Measurements from ENCODE around the gene GNPTG. TPM values are rescaled to one million over a fixed set of nuclear protein-coding genes. Genes with fewer than 3 reads are reported as not detected.

Gene GNPTG
- total and polyA plus RNA-seq, 5 donors from 2014 or later = 43.2 to 51.3 (median 44.5) TPM

DNA sequence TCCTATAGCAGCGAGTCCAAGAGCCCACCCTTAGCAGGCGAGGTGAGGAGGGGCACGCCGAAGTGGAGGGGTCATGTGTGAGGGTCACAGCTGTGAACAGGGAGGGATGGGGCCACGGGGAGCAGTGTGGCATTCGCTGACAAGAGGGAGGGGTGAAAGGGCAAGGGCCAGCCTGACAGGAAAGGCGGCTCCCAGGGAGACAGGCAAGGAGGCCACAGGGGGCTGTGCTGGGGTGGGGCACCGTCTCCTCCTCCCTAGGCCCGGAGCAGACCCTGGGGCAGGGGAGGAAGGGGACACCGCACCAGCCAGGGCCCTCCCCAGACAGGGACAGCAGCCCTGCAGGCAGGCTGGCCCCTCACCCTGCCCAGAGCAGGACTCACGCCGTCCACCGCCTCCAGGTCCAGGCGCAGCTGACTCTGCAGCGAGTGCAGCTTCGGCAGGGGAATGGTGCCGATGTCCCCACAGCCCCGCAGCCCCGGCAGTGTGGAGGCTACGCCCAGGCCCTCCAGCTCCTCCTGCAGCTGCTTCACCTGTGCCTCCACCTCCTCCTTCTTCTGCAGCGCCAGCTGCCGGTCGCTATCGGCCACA, 15.1 kb downstream of the GNPTG start:
- H3K4me3 ChIP-seq (ENCODE audit: low read depth, low read length) = no peak overlapping the region
- Mint-ChIP-seq H3K36me3 (peaks cover 9% of the 10 kb centered on the region), H3K9me3 (no peaks in the 10 kb centered on the region), H3K27me3 (no peaks in the 10 kb centered on the region), H3K27ac (no peak overlapping the region), H3K4me3 (no peak overlapping the region), H3K4me1 (peaks cover 0 to 5% (median 3%) of the 10 kb centered on the region in 4 donors)
- no peak for ATAC-seq (ENCODE audit: low read depth in 2 of 2)
- H3K27ac ChIP-seq (ENCODE audit: insufficient read depth, low read length, poor library complexity, severe bottlenecking) = no peak overlapping the region
- H3K9me3 ChIP-seq (ENCODE audit: control insufficient read depth in 2 of 2, low read length in 2 of 2) = no peaks in the 10 kb centered on the region
- H3K4me1 ChIP-seq (ENCODE audit: control insufficient read depth, insufficient read depth, low read length, poor library complexity, severe bottlenecking) = no peaks in the 10 kb centered on the region
- H3K27me3 ChIP-seq (ENCODE audit: control insufficient read depth, insufficient read depth, low read length) = no peaks in the 10 kb centered on the region
- no peak for DNase-seq
- peaks cover 57% of the 10 kb centered on the region for H3K36me3 ChIP-seq (ENCODE audit: control insufficient read depth, insufficient read depth, low read length)

GRCh38 chr16:1367486-1368174, 15.9 kb downstream of the GNPTG start:
- H3K36me3 ChIP-seq (ENCODE audit: control insufficient read depth, insufficient read depth, low read length) = peaks cover 49% of the 10 kb centered on the region
- H3K4me3 ChIP-seq (ENCODE audit: low read depth, low read length) = no peak overlapping the region
- no peak for DNase-seq
- no peaks in the 10 kb centered on the region for H3K27me3 ChIP-seq (ENCODE audit: control insufficient read depth, insufficient read depth, low read length)
- no peak overlapping the region for H3K27ac Mint-ChIP-seq
- peaks cover 0 to 5% (median 3%) of the 10 kb centered on the region in 4 donors for H3K4me1 Mint-ChIP-seq
- no peaks in the 10 kb centered on the region for H3K9me3 ChIP-seq (ENCODE audit: control insufficient read depth in 2 of 2, low read length in 2 of 2)
- H3K4me3 Mint-ChIP-seq = no peak overlapping the region
- ATAC-seq (ENCODE audit: low read depth in 2 of 2) = no peak
- H3K4me1 ChIP-seq (ENCODE audit: control insufficient read depth, insufficient read depth, low read length, poor library complexity, severe bottlenecking) = no peaks in the 10 kb centered on the region
- H3K36me3 Mint-ChIP-seq = peaks cover 9% of the 10 kb centered on the region
- no peaks in the 10 kb centered on the region for H3K9me3 Mint-ChIP-seq
- no peaks in the 10 kb centered on the region for H3K27me3 Mint-ChIP-seq
- H3K27ac ChIP-seq (ENCODE audit: insufficient read depth, low read length, poor library complexity, severe bottlenecking) = no peak overlapping the region

- Histone ChIP-seq H3K9me3 (ENCODE audit: control insufficient read depth in 2 of 2, low read length in 2 of 2) (no peaks in the 10 kb centered on the region), H3K4me3 (ENCODE audit: low read depth, low read length) (no peak overlapping the region), H3K36me3 (ENCODE audit: control insufficient read depth, insufficient read depth, low read length) (peaks cover 23% of the 10 kb centered on the region), H3K4me1 (ENCODE audit: control insufficient read depth, insufficient read depth, low read length, poor library complexity, severe bottlenecking) (no peaks in the 10 kb centered on the region), H3K27ac (ENCODE audit: insufficient read depth, low read length, poor library complexity, severe bottlenecking) (no peak overlapping the region), H3K27me3 (ENCODE audit: control insufficient read depth, insufficient read depth, low read length) (no peaks in the 10 kb centered on the region)
- DNase-seq (no peak), ATAC-seq (ENCODE audit: low read depth in 2 of 2) (no peak)
- peaks cover 0 to under 1% (median 0%) of the 10 kb centered on the region in 4 donors for H3K4me1 Mint-ChIP-seq
- no peaks in the 10 kb centered on the region for H3K9me3 Mint-ChIP-seq
- H3K4me3 Mint-ChIP-seq = no peak overlapping the region
- no peaks in the 10 kb centered on the region for H3K27me3 Mint-ChIP-seq
- H3K27ac Mint-ChIP-seq = no peak overlapping the region
- H3K36me3 Mint-ChIP-seq = no peaks in the 10 kb centered on the region
Observed at GRCh38 chr16:1371054-1371978, 19.6 kb downstream of the GNPTG start.

DNA sequence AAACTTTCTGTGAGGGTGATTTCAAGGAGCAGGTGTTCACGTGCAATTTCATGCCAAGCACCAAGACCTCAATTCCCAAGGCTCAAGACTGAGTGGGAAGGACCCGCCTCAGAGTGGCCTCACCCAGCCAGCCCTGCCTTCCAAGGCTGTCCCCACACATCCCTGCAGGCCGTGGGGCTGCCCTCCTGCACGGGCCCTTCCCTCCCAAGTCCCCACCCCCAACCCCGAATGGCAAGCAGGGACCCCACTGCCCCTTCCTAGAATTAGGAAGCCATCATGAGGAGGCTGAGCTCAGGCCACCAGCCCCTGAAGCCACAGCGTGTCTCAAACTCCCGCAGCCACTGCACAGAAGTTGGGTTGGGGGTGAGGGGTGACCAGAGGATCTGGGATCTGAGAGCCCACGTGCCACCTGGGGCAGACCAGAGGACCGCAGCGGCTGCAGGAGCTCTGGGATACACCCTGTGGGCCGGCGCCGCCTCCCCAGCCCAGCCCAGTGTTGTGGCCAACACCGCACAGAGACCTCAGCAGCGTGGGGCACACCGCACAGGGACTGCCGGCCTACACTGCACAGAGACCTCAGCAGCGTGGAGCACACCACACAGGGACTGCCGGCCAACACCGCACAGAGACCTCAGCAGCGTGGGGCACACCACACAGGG, 20.7 kb downstream of the GNPTG start:
- no peak overlapping the region for H3K4me3 ChIP-seq (ENCODE audit: low read depth, low read length)
- Mint-ChIP-seq H3K27ac (no peak overlapping the region), H3K36me3 (no peaks in the 10 kb centered on the region), H3K4me3 (no peak overlapping the region), H3K9me3 (no peaks in the 10 kb centered on the region), H3K27me3 (no peaks in the 10 kb centered on the region), H3K4me1 (peaks cover 0 to 3% (median 0%) of the 10 kb centered on the region in 4 donors)
- DNase-seq (no peak), ATAC-seq (ENCODE audit: low read depth in 2 of 2) (no peak)
- H3K4me1 ChIP-seq (ENCODE audit: control insufficient read depth, insufficient read depth, low read length, poor library complexity, severe bottlenecking) = no peaks in the 10 kb centered on the region
- peaks cover 19% of the 10 kb centered on the region for H3K36me3 ChIP-seq (ENCODE audit: control insufficient read depth, insufficient read depth, low read length)
- H3K9me3 ChIP-seq (ENCODE audit: control insufficient read depth in 2 of 2, low read length in 2 of 2) = no peaks in the 10 kb centered on the region
- H3K27ac ChIP-seq (ENCODE audit: insufficient read depth, low read length, poor library complexity, severe bottlenecking) = no peak overlapping the region
- no peaks in the 10 kb centered on the region for H3K27me3 ChIP-seq (ENCODE audit: control insufficient read depth, insufficient read depth, low read length)

DNA sequence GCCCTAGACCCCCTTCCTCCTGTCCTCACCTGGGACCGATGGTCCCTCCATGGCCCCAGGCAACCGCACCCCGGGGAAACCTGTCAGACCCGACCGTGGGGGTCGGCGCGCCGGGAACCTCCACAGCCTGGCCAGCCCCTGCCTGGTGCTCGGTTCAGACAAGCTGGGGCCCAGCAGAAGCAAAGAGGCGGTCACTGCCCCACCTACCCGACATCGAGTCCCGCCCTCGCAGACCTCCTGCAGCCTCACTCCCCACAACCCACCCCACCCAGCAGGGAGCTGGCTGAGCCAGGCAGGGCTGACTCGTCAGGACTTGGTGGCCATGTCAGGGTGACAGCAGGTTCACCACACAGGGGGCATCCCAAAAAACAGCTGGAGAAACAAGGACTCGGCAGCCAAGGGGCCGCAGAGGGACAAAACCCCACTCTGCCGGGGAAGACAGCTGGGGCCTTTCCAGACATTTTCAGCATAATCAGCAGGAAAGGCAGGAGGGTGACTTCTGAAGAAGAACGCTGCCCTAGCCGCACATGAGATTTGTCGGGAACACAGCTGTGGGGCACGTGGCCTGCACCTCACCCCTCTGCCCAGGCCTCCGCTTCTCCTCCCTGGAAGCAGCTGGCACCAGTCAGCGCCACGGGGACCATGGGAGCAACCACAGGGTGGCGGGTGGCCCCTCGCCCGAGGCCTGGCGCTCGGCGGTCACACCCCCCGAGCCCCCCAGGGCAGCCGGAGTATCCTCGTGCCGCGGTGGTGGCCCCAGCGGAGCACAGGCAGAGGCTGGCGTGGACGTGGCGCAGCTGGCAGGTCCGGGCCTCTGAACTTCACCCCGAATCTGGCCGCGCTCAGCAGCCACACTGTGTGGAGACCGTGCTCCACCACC, 22.9 kb downstream of the GNPTG start:
- Mint-ChIP-seq H3K9me3 (no peaks in the 10 kb centered on the region), H3K27me3 (no peaks in the 10 kb centered on the region), H3K4me1 (peaks cover 0 to 15% (median 6%) of the 10 kb centered on the region in 4 donors), H3K27ac (no peak overlapping the region), H3K4me3 (no peak overlapping the region), H3K36me3 (no peaks in the 10 kb centered on the region)
- no peak for ATAC-seq (ENCODE audit: low read depth in 2 of 2)
- H3K9me3 ChIP-seq (ENCODE audit: control insufficient read depth in 2 of 2, low read length in 2 of 2) = no peaks in the 10 kb centered on the region
- H3K27ac ChIP-seq (ENCODE audit: insufficient read depth, low read length, poor library complexity, severe bottlenecking) = no peak overlapping the region
- H3K27me3 ChIP-seq (ENCODE audit: control insufficient read depth, insufficient read depth, low read length) = no peaks in the 10 kb centered on the region
- no peak overlapping the region for H3K4me3 ChIP-seq (ENCODE audit: low read depth, low read length)
- peaks cover 15% of the 10 kb centered on the region for H3K36me3 ChIP-seq (ENCODE audit: control insufficient read depth, insufficient read depth, low read length)
- DNase-seq = no peak
- H3K4me1 ChIP-seq (ENCODE audit: control insufficient read depth, insufficient read depth, low read length, poor library complexity, severe bottlenecking) = peaks cover 11% of the 10 kb centered on the region

DNA sequence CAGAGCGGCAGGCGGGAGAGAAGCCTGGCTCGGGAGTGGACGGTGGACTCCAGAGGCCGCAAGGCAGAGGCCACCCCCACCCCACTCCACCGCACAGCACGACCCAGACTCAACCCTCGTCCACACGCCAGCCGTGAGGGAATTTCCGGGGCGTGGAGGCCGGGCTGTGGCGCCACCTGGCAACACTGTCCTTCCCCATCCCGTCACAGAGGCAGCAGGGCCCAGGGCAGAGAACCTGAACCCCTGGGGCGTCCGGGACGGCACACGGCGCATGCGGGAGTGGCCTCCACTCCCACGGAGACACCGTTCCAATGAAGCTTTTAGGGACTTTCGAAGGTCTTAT, 23.5 kb downstream of the GNPTG start:
- Histone ChIP-seq H3K27ac (ENCODE audit: insufficient read depth, low read length, poor library complexity, severe bottlenecking) (no peak overlapping the region), H3K4me1 (ENCODE audit: control insufficient read depth, insufficient read depth, low read length, poor library complexity, severe bottlenecking) (peaks cover 17% of the 10 kb centered on the region), H3K9me3 (ENCODE audit: control insufficient read depth in 2 of 2, low read length in 2 of 2) (no peaks in the 10 kb centered on the region), H3K4me3 (ENCODE audit: low read depth, low read length) (no peak overlapping the region), H3K36me3 (ENCODE audit: control insufficient read depth, insufficient read depth, low read length) (peaks cover 15% of the 10 kb centered on the region), H3K27me3 (ENCODE audit: control insufficient read depth, insufficient read depth, low read length) (no peaks in the 10 kb centered on the region)
- Mint-ChIP-seq H3K36me3 (no peaks in the 10 kb centered on the region), H3K9me3 (no peaks in the 10 kb centered on the region), H3K27ac (no peak overlapping the region), H3K4me1 (peaks cover 3 to 20% (median 10%) of the 10 kb centered on the region in 4 donors), H3K4me3 (no peak overlapping the region), H3K27me3 (no peaks in the 10 kb centered on the region)
- DNase-seq (no peak), ATAC-seq (ENCODE audit: low read depth in 2 of 2) (no peak)
